HG03196 (cell line): Measurements from ENCODE around the gene MED13L.
A peak's percentile ranks its signal among the peaks of the same experiment; 100 is the strongest.

Source experiments
- ATAC-seq: cut with Tn5 transposase; IDR thresholded peaks from one replicate; pipeline ENCODE4 v1.9.1; 2021; ENCODE audit not compliant: unreplicated experiment

The MED13L gene

GRCh38 chr12:116213885-116214527 is 63.5 kb downstream of the MED13L start:
- ATAC-seq = no peak

DNA sequence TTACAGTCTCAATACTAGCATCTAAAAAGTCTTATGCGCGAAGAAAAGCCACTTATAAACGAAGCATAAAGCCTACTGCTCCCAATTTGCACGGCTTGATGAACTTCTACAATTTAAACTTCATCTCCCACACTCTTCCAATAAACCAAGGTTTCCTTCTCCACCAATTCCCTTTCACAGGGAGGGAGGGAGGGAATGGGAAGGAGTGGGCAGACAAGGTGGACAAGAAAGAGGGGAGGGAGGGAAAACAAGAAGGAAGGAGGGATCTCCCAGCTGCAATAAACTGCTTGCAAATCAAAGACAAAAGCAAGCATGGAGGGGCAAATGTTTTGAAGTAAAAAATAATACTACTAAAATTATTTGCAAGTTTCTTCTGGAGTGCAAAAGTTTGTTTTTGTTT is 64.5 kb downstream of the MED13L start:
- no peak for ATAC-seq

- ATAC-seq = no peak
Observed at GRCh38 chr12:116210762-116211161, 66.7 kb downstream of the MED13L start.

DNA sequence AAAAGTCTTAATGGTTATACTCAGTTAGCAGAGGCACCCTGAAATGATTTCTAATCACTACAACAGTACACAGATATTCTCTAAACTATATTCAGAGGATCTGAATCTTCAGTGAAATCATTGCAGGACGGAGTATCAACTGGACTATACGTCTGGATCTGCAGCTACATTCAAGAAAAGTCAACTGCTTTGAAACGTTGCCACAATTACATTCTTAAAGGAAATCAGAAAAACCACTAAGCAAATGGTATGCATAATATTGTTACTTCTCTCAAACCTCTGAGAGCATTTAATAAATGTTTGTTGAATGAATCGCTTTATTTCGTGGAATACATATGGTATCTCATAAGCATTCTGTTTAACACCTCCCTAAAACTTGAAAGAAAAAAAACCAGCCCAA is 67.4 kb downstream of the MED13L start:
- no peak for ATAC-seq

GRCh38 chr12:116209503-116209902 is 68.0 kb downstream of the MED13L start:
- ATAC-seq = no peak

GRCh38 chr12:116207274-116207673 is 70.2 kb downstream of the MED13L start:
- no peak for ATAC-seq

- ATAC-seq = no peak
Observed at GRCh38 chr12:116206828-116207227, 70.7 kb downstream of the MED13L start.

DNA sequence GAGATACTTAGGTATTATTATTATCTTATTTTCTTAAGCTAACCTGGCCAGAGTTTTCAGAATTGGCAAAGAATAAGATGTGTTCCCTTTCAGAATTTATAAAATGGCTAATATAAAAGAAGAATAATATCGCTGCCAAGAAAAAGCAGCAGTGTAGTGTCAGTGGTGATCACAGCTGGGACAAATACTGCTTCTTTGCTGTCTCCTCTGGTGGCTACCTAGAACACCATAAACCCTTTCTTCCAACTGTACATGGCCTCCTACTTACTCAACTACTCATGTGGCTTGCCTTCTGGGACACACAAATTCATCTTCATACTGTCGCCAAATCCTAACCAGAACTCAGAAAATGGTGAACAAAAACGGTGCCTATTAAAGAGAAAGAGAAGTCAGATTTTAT is 72.7 kb downstream of the MED13L start:
- no peak for ATAC-seq

- no peak for ATAC-seq
Observed at GRCh38 chr12:116204169-116204568, 73.3 kb downstream of the MED13L start.

- ATAC-seq = no peak
Observed at GRCh38 chr12:116202940-116203339, 74.6 kb downstream of the MED13L start.

DNA sequence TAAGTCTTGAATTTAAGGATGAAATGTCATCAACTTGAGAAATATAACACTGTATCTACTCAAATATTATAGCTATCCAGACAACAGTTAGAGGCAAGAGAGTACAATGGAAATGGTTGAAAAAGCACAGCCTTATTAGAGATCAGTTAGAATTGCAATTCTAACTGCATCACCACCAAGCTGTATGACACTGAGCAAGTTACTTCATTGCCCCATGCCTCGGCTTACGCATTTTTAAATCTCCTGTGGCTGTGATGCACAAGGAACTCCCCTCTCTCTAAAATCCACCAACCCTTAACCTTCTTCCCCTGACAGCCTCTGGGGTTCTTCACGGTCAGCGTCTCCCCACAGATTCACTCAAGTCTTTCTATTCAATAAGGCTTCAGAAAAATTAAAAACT is 75.1 kb downstream of the MED13L start:
- no peak for ATAC-seq

GRCh38 chr12:116201908-116202307 is 75.6 kb downstream of the MED13L start:
- ATAC-seq = no peak

- ATAC-seq = no peak
Observed at GRCh38 chr12:116201359-116201758, 76.1 kb downstream of the MED13L start.

DNA sequence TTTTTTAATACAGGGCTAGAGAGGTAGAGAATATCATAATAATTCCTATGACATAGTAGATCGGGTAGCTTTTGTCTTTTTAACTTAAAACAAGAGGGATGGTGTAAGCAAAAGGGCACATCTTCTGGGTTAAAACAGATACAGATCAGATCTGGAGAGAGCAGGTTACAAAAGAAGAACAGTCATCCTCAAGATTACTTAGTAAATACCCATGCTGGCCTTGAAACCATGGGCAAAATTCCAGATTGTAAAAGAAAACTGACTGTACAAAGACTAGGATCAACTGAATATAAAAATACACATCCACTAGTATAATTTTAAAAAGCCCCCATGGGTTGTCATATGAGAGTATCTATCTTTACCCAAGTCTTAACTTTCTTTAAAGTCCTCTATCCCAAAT is 76.7 kb downstream of the MED13L start:
- no peak for ATAC-seq

DNA sequence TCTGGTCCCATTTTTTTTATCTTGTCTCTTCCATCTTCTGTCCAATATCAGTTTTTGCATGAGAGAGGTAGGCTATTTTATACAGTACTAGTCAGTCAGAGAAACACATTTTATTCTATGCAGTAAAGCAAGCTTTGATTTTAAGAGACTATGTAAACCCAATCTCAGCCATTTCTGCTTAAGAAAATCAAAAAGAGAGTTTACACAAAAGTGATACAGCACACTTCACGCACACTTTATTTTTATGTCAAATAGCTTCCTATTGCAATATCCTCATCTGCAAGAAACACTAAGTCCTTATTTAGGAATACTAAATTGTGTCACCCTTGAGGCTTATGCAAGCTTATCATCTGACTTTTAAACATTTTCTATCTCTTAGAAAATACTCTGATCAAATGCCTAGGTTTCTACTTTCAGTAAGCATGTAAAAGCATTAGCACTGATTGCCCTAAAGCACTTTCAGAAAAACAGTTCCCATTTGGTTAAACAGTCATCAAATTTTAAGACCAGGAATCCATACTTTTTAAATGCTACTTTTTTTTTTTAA is 78.3 kb downstream of the MED13L start:
- no peak for ATAC-seq

DNA sequence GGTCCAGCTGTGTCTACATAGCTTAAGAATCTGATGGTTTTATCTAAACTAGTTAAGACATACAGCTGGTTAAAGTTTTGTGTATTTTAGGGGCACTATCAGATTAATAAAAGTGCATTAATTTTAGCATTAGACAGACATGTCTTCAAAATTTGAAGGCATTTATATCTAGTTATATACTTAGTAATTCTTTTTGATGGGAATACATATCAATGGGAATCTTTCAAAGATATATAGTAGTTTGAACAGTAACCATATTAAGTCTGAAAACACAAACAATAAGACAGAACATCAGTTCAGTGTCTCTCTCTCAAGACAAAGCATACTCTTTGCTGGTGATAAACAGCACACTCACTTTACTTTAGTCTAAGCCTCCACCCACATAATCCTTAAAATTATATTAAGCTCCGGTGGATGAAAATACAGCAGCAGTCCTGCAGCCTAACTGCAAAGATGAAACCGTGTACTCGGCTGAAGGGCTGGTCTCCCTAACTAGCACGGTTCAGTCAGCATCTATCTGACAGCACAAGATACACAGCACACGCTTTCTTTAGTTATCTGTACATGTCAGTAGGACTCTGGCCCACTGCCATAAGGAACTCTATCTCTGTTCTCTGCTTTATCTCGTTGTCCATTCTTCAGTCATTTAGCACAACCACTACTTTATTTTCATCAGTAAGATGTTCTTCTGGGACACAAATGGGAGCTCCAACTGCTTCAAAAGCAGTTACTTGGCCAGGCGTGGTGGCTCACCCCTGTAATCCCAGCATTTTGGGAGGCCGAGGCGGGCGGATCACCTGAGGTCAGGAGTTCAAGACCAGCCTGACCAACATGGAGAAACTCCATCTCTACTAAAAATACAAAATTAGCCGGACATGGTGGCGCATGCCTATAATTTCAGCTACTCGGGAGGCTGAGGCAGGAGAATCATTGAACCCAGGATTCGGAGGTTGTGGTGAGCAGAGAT is 80.5 kb downstream of the MED13L start:
- ATAC-seq = no peak

GRCh38 chr12:116196226-116196625 is 81.3 kb downstream of the MED13L start:
- no peak for ATAC-seq

DNA sequence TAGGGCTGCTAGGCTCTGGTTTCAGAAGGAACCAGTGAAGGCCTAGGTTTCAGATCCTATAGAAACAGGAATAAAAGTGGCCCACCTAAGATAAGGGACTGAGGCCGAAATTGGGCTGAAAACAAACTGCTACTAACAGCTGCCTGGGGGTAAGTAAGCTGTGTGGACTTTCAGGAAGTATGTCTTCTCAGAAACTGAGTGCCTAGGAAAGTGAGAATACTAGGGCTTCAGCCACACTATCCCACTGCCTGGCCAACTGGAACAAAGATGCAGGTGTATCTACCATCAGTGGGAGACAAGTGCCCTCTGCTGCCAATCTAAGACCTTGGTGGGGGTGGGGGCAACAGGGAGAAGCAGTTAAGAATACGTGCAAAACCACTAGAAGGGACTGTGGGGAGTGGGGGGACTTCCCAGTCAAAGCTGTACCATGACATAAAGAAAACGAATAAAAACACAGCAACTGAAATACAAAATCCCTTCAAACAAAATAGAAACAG is 82.5 kb downstream of the MED13L start:
- peak; percentile 92 for ATAC-seq

GRCh38 chr12:116189692-116190091 is 87.8 kb downstream of the MED13L start:
- ATAC-seq = no peak

DNA sequence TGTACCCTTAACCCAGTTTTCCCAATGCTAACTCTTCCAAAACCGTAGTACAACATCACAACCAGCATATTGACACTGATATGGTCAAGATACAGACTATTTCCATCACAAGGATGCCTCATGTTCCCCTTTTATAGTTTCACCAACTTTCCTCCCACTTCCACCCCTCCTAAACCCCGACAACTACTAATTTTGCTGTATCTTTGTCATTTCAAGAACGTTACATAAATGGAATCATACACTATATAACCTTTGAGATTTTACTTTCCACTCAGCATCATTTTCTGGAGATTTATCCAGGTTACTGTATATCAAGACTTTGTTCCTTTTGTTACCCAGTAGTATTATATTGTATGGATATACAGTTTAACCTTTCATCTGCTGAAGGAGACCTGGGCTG is 88.9 kb downstream of the MED13L start:
- no peak for ATAC-seq

- ATAC-seq = no peak
Observed at GRCh38 chr12:116187151-116187511, 90.4 kb downstream of the MED13L start.
